Femur (tissue), 1 donor: ENCODE data around the gene TAB2.
"Not testable (repeated sequence)": the region's sequence is repeated elsewhere in the genome, so short reads cannot be mapped to it uniquely, and the experiment has no call there.

ENCODE experiments used
- DNase-seq: peaks from one replicate; pipeline ENCODE4 v3.0.0-alpha.2; 2017

The TAB2 gene

DNA sequence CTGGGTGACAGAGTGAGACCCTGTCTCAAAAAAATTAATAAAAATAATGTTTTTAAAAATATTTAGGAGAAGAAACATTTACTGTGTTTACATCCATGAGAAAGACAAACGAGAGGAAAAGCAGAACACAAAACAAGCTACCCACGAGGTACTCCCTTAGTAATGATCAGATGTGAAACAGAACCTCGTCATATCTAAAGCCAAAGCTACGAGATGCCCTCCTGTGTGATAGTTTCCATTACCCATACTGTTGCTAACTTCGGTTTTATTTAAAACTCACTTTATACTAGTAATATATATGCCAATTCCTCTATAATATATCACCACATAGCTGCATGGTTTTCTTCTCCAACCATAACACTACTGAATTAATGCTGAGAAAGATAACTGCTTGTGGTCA is 103.6 kb downstream of the TAB2 start:
- no peak for DNase-seq

DNA sequence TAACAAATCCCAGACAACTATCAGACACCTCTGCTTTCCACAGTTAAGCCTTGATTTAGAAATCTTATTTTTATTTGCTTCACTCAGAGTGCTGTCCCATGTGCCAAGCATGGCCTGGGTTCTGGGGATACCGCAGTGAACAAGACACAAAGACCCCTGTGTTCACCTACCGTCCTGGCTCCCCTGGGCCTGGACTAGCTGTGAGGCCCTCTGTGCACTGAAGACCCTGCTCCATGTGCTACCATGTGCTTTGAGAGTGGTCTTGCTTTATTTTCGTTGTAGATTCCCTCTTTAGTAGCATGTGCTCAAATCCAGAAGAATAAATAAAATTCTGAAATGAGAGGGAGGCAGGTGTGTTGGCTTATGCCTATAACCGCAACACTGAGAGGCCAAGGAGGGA is 105.1 kb downstream of the TAB2 start:
- DNase-seq = no peak

DNA sequence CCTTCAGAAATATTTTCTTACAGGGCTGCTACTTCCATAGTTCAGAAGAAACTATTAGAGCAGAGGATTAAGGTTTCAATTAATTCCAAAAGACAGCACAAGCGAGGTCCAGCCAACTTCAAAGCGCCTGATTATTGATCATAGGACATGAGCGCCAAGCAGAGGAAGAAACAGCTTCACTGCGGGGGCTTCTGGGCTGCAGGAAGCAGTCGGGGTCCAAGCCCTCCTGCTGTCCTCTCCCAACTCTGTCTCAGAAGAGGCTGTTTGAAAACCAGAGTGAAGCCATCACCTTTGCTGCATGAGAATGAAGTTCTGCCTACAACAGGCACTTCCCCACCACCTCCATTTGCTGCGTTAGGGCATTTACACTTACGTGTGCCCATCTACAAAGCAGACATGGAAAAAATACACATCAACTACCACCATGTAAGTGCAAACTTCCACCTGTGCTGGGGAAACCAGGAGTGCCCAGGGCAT is 106.5 kb downstream of the TAB2 start:
- DNase-seq = no peak

DNA sequence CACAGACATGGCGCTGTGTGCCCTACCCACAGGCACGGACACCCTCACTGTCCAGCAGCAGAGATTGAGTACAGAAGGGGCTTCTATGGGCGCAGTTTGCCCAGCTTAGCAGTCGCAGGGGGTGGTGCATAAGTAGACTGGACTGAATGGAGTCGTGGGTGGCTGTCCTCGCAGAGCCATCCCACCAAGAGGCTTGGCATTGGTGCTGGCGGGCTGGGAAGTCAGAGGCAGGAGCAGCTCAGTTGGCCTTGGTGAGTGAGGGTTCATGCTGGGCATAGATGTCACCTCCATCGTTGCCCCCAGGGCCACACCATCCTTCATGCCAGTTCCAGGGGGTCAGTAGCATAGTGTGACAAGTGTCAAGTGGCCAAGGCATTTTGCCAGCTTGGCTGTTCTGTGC is 107.7 kb downstream of the TAB2 start:
- DNase-seq = no peak

DNA sequence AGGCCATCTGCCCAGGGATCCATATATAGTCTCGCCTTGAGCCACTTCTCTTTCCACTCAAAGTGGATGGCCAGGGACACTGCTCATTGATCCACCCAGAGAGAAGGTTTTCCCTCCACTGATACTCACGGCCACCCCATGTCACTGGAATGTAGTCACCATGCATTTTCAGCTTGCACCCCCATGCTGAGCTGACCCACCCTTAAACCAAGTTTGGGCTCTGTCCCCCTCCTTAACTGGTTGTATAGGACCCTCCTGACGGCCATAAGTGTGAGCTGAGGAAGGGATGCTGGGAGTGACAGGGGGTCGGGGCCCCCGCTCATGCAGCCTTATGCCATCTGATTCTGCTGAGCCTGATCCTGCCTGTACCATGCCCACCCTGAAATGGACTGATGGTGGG is 108.2 kb downstream of the TAB2 start:
- no peak for DNase-seq

DNA sequence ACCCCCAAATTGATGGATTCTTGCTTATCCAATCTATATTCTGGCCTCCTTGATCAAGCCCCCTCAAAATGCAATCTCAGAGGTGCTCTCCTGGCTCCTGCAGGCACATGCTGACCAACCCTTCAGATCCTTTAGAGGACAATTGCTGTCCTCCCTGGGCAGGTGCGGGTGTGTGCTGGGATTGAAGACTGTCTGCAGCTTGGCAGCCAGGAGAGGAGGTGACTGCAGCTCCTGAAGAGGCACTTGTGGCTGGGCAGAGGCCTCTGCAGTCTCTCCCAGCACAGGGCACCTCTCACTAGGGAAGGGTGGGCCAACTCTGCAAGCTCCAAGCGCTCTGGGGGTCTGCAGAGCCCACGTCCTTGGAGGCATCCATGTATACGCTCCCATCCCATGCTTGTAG is 111.1 kb downstream of the TAB2 start:
- no peak for DNase-seq

DNA sequence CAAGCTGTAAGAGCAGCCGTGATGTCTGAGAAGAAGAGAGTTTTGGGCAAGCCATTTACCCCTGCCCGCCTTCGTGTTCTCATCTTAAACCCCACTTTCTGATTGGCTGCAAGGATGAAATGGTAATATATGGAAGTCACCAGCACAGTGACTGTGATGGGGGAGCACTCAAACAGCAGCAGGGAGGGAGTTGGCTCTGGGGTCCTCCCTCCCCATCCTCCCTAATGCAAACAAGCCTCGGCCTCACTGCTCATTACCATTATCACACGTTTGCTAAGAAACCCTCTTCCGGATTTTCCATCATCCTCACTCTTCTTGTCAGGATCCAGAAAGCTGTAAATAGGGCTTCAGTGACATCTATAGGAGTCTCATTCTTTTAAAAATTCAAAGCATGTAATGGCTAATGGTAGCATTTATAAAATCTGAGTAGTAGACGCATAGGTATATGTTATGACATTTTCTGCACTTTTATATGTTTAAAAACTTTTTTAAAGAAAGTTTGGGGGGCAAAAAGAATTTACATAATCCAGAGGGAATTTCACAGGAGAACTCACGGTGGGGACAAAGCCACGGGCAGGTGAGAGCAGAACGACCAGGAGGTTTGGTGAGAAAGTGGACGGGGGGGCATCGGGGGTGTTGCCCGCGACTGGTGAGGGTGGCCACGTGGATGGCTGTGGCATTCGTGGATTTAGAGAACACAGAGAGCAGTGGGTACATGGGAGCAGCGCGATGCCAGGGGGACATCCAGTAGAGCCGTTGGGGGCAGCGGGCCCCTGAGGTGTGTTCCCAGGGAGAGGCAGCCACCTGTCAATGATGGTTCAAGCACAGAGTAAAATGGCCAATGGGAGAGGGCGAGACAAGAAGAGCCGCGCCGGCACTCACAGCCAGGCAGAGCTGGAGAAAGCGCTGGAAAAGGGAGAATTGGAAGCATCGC is 112.2 kb downstream of the TAB2 start:
- no peak for DNase-seq

DNA sequence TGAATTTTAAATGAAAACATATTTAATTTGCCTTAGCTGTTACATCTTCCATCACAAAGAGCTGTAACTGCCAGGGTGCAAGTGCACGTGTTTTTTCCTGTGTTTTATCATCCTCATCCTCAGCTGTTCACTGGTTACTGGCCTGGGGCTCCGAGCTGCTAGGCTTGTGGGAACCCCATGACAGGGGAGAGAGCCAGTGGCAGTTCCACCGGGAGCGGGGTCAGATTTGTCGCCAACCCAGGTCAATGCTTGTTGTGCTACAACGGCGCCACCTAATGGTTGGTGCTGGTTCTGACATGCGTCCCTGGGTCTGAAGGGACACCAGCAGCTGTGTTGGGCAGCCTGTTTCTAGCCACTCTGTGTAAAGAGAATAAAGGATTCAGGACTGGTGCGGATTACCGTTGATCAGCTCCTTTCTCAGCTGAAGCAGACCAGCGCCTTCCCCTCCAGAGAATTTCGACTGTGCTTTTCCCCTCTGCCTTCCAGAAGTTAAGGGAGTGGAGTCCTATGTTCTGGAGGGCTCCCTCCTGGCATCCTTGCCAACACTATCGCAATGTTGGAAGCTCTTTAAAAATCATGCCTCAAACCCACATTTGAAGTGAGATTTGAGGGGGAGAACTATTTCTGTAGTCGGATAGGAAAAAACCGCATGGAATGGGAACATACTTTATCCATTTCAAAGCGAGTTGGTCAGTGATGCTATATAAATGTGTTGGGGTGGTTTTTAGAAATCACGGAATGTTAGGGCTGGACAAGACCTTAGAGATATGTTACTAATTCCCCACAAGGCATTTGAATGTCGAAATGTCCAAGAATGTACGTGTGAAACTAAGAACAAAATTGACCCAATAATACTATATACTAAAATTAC is 114.6 kb downstream of the TAB2 start:
- peak; percentile 92 for DNase-seq

DNA sequence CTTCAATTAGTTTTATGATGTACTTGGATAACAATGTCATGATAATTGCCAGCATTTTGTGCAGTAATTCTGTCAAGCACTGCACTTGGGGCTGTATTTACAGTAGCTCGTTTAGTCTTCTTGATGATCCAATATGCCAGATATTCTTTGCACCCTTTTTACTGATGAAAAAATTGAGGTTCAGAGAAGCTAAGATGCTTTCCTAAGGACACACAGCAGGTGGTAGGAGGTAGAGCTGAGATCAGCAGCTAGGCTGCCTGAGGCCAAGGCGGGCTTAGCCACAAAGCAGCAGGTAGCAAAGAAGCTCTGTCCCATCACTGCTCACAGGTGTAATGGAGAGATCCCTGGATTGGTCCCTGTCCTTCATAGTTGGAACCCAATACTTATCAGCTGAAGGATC is 115.9 kb downstream of the TAB2 start:
- no peak for DNase-seq

DNA sequence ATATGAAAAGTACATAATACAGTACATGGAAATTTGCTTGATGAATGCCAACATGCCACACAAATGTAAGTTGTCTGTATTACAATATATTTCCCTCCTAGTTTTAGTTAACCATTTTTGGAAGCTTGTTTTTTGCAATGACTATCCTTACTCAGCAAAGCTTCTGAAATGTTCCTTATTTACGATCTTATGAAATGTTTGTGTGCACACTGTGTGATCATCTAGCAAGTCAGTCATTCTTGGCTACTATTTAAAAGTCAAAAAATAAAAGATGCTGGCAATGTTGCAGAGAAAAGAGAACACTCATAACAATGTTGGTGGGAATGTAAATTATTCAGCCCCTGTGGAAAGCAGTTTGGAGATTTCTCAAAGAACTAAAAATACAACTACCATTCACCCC is 116.4 kb downstream of the TAB2 start:
- no peak for DNase-seq

DNA sequence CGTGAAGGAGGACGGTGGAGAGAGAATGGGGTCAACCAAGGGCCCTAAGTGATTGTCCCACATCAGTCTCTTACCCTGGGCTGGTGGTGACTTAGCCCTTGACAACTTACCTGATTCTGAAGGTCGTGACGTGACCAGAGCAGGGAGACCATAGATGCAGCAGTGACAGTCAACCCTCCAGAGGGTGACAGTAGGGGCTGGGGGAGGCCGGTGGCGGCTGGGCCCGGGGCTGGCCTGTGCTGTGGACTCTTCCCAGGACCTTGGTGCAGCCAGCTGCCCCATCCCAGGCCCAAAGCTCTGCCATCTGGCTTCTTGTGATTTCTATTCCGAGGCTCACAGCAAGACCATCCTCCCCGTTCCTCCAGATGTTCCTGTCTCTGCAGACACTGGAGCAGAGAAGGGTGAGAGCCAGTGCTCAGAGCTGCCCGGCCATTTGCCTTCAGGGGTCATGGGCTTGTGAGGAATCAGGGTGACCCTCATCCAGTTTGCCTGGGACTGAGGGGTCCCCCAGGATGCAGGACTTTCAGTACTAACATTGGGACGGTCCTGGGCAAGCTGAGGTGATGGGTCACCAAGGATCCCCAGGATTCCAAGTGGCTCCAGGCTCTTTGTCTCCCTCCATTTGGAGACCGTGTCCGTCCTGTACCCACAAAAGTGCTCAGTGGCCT is 118.5 kb downstream of the TAB2 start:
- DNase-seq = no peak

DNA sequence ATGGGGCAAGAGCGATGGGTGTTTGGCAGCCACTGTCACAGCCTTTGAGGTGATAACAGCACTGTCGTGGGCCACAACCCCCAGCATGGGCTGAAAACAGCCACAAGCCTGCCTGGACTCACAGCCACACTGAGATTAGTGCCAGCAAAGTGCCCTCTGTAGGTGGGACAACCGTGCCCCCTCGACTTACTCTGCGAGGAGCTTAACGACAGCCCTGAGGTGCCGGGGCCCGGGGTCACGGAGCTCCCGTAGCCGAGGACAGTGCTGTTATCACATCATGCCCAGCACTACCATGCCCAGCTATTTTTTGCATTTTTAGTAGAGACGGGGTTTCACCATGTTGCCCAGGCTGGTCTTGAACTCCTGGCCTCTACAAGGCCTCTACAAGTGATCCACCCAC is 119.1 kb downstream of the TAB2 start:
- no peak for DNase-seq

DNA sequence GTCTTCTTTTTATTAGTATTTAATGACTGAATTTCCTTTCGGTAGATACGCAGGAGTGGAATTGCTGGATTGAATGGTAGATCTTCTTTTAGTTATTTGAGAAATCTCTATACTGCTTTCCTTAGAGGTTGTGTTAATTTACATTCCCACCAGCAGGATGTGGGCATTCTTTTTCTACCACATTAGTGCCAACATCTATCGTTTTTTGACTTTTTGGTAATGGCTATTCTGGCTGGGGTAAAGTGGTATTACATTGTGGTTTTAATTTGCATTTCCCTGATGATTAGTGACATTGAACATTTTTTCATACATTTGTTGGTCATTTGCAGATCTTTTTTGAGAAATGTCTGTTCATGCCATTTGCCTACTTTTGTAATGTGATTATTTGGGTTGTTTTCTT is 119.7 kb downstream of the TAB2 start:
- no peak for DNase-seq

DNA sequence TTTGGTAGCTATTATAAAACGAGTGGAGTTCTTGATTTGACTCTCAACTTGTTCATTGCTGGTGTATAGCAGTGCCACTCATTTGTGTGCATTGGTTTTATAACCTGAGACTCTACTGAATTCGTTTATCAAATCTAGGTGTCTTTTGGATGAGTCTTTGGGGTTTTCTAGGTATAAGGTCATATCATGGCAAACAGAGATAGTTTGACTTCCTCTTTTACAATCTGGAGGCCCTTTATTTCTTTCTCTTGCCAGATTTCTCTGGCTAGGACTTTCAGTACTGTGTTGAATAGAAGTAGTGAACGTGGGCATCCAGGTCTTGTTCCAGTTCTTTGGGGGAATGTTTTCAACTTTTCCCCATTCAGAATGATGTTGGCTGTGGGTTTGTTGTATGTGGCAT is 121.3 kb downstream of the TAB2 start:
- no peak for DNase-seq

DNA sequence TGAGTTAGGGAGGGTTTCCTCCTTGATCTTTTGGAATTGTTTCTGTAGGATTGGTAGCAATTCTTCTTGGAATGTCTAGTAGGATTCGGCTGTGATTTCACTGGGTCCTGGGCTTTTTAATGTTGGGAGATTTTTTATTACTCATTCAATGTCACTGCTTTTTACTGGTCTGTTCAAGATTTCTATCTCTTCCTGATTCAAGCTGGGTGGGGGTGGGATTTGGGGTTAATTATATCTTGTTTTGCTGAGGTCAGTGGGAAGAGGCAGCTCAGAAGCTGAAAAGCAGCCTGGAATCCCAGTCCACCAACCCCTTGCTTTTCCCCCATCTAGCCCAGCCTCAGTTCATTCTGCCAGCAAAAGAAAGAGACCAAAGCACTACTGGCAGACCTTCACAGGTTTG is 122.1 kb downstream of the TAB2 start:
- no peak for DNase-seq

DNA sequence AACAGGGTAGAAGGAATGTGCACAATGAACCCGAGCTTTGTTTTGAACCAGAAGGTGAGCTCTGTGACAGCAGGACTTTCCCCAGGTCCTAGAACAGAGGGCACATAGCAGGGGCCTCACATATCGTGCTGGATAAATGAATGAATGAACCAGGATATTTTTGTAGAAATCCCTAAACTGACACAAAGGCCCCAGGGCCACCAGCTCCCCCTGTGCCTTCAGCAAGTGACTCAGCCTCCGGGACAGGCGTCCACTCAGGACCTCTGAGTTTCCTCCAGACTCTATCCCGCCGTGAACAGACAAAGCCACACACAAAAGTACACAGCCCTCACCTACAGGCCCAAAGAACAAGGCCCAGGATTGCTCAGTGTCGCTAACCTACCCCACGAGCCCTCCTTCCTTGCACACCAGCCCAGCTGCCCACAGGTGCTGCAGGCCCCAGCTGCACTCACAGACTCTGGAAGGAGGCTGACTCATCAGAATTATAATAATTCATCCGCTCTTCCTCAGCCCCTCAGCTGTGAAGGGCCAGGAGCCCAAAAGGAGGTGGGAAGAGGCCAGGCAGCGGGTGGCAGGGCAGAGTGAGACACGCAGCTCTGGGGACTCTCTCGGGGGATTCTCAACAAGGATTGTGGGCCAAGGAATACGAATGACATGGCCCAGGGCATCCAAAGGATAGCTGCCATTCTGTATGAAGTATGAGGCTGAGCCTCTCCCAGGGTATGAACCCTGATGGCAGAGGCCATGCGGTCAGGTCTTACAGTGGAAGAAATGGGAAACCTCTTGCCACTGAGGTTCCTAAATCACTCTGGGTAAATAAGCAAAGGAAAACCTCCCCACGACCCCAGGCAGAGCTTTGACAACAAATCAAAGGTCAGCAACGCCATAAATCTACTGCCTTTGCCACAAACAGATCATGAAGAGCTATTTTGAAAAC is 123.5 kb downstream of the TAB2 start:
- DNase-seq = no peak

DNA sequence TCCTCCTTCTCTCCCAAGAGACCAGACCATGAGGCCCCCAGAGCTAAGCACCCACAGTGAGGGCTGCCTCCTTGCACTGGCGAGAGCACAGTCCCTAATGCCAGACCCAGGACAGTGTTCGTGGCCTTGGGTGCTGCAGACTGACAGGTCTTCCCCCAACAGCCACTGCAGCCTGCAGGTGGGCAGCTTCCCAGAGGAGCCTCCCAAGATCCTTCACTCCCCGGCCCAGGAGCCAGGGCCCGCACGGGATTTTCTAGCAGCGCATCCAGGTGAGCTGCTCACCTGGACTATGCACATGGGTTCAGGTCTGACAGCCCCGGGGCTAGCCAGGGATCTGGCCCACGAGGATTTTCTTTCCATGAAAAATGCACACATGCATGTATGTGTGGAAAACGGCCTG is 124.2 kb downstream of the TAB2 start:
- DNase-seq = no peak

DNA sequence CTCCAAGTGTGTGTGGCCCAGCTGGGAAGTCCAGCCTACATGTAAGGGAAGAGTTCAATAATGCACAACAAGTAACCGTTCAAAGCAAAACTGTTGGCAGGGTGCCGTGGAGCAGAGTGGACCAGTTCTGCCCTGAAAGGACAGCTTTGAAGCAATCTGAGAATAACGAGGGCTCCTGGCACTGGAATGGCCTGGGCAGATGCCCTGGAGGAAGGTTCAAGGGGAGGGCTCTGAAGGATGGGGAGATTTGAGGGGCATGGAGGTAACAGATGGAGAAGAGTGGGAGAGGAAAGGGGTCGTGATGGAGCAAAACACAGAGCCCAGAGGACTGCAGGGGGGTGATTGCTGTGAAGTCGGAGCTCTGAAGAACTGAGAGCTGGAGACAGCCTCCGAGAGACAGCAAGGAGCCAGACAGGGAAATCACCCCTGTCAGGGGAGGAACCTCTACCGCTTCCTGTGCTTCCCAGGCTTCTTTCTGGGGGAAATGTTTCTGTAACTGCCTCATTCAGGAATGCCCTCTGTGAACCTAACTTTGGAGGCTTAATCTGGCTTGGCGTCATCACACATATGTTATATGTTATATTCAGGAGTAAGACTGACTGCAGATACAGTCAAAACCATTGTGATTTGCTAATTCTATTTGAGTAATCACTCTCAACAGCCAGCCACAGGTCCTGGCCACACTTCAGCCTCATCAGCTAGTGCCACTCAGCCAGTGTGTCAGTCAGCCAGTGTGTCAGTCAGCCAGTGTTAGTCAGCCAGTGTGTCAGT is 126.1 kb downstream of the TAB2 start:
- no peak for DNase-seq

DNA sequence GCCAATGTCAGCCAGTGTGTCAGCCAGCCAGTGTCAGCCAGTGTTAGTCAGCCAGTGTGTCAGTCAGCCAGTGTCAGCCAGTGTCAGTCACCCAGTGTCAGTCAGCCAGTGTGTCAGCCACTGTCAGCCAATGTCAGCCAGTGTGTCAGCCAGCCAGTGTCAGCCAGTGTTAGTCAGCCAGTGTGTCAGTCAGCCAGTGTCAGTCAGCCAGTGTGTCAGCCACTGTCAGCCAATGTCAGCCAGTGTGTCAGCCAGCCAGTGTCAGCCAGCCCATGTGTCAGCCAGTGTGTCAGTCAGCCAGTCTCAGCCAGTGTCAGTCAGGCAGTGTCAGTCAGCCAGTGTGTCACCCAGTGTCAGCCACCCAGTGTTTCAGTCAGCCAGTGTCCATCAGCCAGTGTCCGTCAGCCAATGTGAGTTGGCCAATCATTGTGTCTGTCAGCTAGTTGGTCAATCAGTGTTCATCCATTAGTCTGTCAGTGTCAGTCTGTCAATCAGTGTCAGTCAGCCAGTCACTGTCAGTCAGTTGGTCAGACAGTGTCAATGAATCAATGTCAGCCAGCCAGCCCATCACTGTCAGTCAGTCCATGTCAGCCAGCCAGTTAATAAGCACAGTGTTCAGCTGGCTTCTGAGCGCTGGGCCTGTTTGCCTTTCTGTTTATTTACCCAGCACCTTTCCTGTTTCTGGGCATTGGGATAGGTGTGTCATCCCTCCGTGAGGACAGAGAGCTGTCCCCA is 127.0 kb downstream of the TAB2 start:
- DNase-seq = not testable (repeated sequence)

DNA sequence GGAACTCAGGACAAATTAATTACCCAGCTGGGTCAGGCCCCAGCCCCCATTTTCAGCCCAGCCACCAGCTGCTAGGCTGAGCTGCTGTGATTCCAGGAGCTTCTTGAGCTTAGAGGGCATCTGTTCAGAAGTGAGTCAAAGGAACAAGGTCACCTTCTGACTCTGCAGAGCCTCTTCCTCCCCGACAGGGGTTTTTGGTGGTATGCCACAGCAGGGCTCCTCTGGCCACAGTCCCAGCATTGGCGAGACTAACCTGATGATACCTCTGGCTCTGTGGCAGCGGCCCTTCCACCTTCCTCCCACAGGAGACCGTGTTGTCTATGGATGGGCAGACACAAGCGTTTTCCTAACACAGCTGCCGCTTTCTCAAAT is 127.6 kb downstream of the TAB2 start:
- DNase-seq = no peak

DNA sequence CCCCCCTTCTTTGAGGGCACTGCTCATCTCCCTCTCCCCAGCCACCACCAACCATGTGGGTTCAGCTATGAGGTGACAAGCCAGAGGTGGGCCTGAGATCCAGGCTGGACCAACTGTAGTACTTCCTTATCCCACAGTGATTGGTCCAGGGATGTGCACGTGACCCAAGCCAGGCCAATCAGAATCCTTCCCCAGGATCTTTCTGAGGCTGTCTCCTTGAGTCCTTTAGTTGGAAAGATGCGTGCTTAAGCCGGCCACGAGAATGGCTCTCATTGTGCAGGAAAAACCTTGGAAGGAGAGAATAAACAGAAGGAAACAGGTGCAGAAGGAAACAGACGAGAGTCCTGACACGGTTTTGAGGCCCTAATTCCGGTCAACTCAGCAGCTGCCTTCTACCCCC is 128.1 kb downstream of the TAB2 start:
- DNase-seq = no peak
